SK-N-MC (cell line): ENCODE results near the gene SELP.

ENCODE experiments used
- EZH2 ChIP-seq: fragments of 200-600 bp; sonication (generic); IDR thresholded peaks from one replicate; pipeline ENCODE4 v1.6.1; 2017; ENCODE audit warnings: antibody characterized with exemption
- POLR2AphosphoS5 ChIP-seq: IDR thresholded peaks from 2 replicates; pipeline ENCODE4 v1.6.1; 2012; ENCODE audit warnings: mild to moderate bottlenecking, low read depth, low read length, borderline replicate concordance

DNA sequence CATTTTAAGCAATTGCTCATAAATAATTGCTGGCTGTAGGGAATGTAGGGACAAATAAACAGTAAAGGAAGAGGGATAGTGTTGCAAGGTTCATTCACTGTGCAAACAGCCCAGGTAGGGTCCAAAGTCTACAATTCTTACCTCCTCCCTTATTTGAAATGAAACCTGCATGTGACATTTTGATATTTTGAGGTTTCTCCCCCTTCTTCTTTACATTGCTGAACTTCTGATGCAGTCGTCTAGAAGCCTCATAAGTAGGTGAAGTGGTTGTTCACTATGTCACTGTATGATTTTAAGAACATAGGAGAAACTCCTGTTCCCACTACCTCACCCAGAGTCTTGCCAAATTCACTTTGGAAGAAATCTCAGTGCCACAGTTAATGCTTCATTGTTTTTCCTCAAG is 59.8 kb downstream of the SELP start:
- TF ChIP-seq POLR2AphosphoS5 (no peak), EZH2 (no peak)
